Measurements from ENCODE around the gene TUBB6.

TUBB6 gene

DNA sequence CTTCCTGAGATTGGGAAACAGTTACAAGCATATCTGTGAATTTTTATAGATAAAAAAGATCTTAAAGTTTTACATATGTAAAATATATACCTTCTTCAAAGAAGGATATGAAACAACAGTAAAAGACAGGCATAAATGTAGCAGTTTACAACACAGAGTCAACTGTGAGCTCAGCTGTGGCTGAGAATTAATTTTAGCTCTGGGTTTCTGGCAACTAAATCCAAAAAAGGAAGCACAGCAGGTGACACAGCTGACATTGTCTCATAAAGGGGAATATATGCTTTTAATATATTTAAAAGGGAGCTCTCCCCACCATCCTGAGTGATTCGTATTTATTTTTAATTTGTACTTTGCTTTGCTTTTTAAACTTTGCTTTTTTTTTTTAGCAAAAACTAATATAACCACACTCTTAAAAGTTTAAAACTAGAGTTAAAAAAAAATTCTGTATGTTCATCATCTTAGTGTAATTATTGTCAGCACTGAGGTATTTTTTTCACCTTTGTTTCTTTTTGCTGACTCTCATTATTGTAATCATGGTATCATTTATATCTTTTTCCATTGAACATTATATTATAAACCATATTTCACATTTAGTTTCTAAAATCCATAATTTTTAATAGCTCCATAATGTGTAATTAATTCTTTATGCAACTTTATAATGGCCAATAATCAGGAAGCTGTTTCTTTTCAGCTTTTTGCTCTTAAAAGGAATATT is 6.7 kb downstream of the TUBB6 start:
- no peaks in the 10 kb centered on the region for H4K20me1 ChIP-seq (ENCODE audit: insufficient read depth, low read length)
- no peak overlapping the region for H3K9ac ChIP-seq (ENCODE audit: low read length)
- H3F3A ChIP-seq (ENCODE audit: insufficient read depth, low read length), result no peaks in the 10 kb centered on the region
- no peaks in the 10 kb centered on the region for H3K4me1 ChIP-seq (ENCODE audit: insufficient read depth, low read length, severe bottlenecking)
- TF ChIP-seq, protein P1, sequence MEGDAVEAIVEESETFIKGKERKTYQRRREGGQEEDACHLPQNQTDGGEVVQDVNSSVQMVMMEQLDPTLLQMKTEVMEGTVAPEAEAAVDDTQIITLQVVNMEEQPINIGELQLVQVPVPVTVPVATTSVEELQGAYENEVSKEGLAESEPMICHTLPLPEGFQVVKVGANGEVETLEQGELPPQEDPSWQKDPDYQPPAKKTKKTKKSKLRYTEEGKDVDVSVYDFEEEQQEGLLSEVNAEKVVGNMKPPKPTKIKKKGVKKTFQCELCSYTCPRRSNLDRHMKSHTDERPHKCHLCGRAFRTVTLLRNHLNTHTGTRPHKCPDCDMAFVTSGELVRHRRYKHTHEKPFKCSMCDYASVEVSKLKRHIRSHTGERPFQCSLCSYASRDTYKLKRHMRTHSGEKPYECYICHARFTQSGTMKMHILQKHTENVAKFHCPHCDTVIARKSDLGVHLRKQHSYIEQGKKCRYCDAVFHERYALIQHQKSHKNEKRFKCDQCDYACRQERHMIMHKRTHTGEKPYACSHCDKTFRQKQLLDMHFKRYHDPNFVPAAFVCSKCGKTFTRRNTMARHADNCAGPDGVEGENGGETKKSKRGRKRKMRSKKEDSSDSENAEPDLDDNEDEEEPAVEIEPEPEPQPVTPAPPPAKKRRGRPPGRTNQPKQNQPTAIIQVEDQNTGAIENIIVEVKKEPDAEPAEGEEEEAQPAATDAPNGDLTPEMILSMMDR (IDR thresholded peaks at IDR 0.05; ENCODE audit: low read length), result no peak
- TF ChIP-seq EZH2 (IDR thresholded peaks at IDR 0.05; ENCODE audit: borderline replicate concordance, low read length), result no peak
- no peak overlapping the region for H3K4me3 ChIP-seq (ENCODE audit: low read depth, low read length, poor library complexity, severe bottlenecking)
- H3K27me3 ChIP-seq (ENCODE audit: insufficient read depth, low read length), result peaks cover 15% of the 10 kb centered on the region; the same call in 1 of the 2 replicates
- H3K9me2 ChIP-seq (ENCODE audit: low read depth, low read length), result no peaks in the 10 kb centered on the region
- no peak overlapping the region for H2AFZ ChIP-seq (ENCODE audit: low read length)
- H3K4me2 ChIP-seq (ENCODE audit: low read length), result no peak overlapping the region
- peaks cover 11% of the 10 kb centered on the region for H3K9me3 ChIP-seq (ENCODE audit: low read length)
- H3K79me2 ChIP-seq (ENCODE audit: insufficient read depth, low read length), result no peaks in the 10 kb centered on the region
- H3K27ac ChIP-seq (ENCODE audit: low read depth, low read length, poor library complexity, severe bottlenecking), result no peak overlapping the region
- no peaks in the 10 kb centered on the region; the same call in 1 of the 2 replicates for H3K36me3 ChIP-seq (ENCODE audit: insufficient read depth, low read length)

DNA sequence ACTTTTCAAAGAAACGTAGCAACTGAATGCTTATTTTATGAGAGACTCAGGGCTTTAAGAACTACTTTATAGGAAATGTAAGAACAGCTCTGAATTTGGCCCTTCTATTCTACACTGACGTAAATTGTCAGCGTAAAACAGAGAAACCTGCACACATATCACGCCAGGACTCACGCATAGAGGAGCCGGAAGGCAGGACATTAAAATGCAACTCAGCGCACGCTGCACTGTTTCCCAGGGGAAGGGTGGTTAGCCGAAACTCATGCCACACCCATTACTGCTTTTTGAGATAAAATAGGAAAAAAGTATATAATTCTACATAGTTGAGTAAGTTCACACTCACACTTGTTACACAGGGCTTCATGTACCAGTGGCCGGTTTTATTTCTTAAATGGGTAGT is 7.4 kb downstream of the TUBB6 start:
- TF ChIP-seq, protein P1 (IDR thresholded peaks at IDR 0.05; ENCODE audit: low read length), result no peak
- TF ChIP-seq EZH2 (IDR thresholded peaks at IDR 0.05; ENCODE audit: borderline replicate concordance, low read length), result no peak
- Histone ChIP-seq H3K4me3 (ENCODE audit: low read depth, low read length, poor library complexity, severe bottlenecking) (no peak overlapping the region), H3K9ac (ENCODE audit: low read length) (no peak overlapping the region), H3K79me2 (ENCODE audit: insufficient read depth, low read length) (no peaks in the 10 kb centered on the region), H3K27ac (ENCODE audit: low read depth, low read length, poor library complexity, severe bottlenecking) (no peak overlapping the region), H3K27me3 (ENCODE audit: insufficient read depth, low read length) (peaks cover 15% of the 10 kb centered on the region; the same call in 1 of the 2 replicates), H3K36me3 (ENCODE audit: insufficient read depth, low read length) (no peaks in the 10 kb centered on the region; the same call in 1 of the 2 replicates), H3K9me3 (ENCODE audit: low read length) (peaks cover 11% of the 10 kb centered on the region), H2AFZ (ENCODE audit: low read length) (no peak overlapping the region), H3K4me1 (ENCODE audit: insufficient read depth, low read length, severe bottlenecking) (no peaks in the 10 kb centered on the region), H3K4me2 (ENCODE audit: low read length) (no peak overlapping the region), H4K20me1 (ENCODE audit: insufficient read depth, low read length) (no peaks in the 10 kb centered on the region), H3K9me2 (ENCODE audit: low read depth, low read length) (no peaks in the 10 kb centered on the region), H3F3A (ENCODE audit: insufficient read depth, low read length) (no peaks in the 10 kb centered on the region)

DNA sequence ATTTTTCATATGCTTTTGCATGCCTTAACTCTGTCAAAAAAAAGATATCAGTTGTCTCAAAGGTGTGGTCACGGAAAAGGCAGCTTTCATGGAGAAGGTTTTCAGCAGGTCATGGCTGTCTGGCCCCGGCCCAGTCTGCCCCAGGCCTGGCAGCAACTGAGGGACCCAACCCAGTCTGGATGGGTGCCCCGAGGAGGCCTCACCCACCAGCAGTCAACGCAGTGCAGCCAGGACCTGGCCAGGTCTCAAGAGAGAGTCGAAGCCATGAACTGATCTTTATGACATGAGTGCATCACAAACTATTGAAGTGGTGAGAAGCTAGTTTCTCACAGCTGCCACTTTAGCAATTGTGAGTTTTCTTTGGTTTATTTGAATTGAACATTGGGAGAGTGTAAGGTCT is 7.9 kb downstream of the TUBB6 start:
- H3K79me2 ChIP-seq (ENCODE audit: insufficient read depth, low read length), result no peaks in the 10 kb centered on the region
- H3K9ac ChIP-seq (ENCODE audit: low read length), result no peak overlapping the region
- TF ChIP-seq, protein P1 (IDR thresholded peaks at IDR 0.05; ENCODE audit: low read length), result no peak
- no peak for TF ChIP-seq EZH2 (IDR thresholded peaks at IDR 0.05; ENCODE audit: borderline replicate concordance, low read length)
- no peaks in the 10 kb centered on the region for H3K9me2 ChIP-seq (ENCODE audit: low read depth, low read length)
- H3K4me3 ChIP-seq (ENCODE audit: low read depth, low read length, poor library complexity, severe bottlenecking), result no peak overlapping the region
- H3F3A ChIP-seq (ENCODE audit: insufficient read depth, low read length), result no peaks in the 10 kb centered on the region
- H3K27ac ChIP-seq (ENCODE audit: low read depth, low read length, poor library complexity, severe bottlenecking), result no peak overlapping the region
- peaks cover 15% of the 10 kb centered on the region; the same call in 1 of the 2 replicates for H3K27me3 ChIP-seq (ENCODE audit: insufficient read depth, low read length)
- H3K4me1 ChIP-seq (ENCODE audit: insufficient read depth, low read length, severe bottlenecking), result no peaks in the 10 kb centered on the region
- H2AFZ ChIP-seq (ENCODE audit: low read length), result no peak overlapping the region
- no peaks in the 10 kb centered on the region for H4K20me1 ChIP-seq (ENCODE audit: insufficient read depth, low read length)
- H3K4me2 ChIP-seq (ENCODE audit: low read length), result no peak overlapping the region
- H3K9me3 ChIP-seq (ENCODE audit: low read length), result peaks cover 11% of the 10 kb centered on the region
- H3K36me3 ChIP-seq (ENCODE audit: insufficient read depth, low read length), result no peaks in the 10 kb centered on the region; the same call in 1 of the 2 replicates
